ENCODE data around the gene MYEF2.

MYEF2 gene

GRCh38 chr15:48149858-48150257 lies 28.2 kb downstream of the MYEF2 start:
- TF ChIP-seq, protein P1, sequence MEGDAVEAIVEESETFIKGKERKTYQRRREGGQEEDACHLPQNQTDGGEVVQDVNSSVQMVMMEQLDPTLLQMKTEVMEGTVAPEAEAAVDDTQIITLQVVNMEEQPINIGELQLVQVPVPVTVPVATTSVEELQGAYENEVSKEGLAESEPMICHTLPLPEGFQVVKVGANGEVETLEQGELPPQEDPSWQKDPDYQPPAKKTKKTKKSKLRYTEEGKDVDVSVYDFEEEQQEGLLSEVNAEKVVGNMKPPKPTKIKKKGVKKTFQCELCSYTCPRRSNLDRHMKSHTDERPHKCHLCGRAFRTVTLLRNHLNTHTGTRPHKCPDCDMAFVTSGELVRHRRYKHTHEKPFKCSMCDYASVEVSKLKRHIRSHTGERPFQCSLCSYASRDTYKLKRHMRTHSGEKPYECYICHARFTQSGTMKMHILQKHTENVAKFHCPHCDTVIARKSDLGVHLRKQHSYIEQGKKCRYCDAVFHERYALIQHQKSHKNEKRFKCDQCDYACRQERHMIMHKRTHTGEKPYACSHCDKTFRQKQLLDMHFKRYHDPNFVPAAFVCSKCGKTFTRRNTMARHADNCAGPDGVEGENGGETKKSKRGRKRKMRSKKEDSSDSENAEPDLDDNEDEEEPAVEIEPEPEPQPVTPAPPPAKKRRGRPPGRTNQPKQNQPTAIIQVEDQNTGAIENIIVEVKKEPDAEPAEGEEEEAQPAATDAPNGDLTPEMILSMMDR (IDR thresholded peaks at IDR 0.05; ENCODE audit: insufficient read depth, missing control alignments): no peak
- FAIRE-seq (no peak), DNase-seq (ENCODE audit: insufficient read length, low spot score) (no peak)

- TF ChIP-seq, protein P1 (IDR thresholded peaks at IDR 0.05; ENCODE audit: insufficient read depth, missing control alignments): no peak
- DNase-seq (ENCODE audit: insufficient read length, low spot score): no peak
- FAIRE-seq: peak; percentile 44
Measured at GRCh38 chr15:48147358-48147757, 30.7 kb downstream of the MYEF2 start.

GRCh38 chr15:48145923-48146322 lies 32.2 kb downstream of the MYEF2 start:
- TF ChIP-seq, protein P1 (IDR thresholded peaks at IDR 0.05; ENCODE audit: insufficient read depth, missing control alignments): no peak
- DNase-seq (ENCODE audit: insufficient read length, low spot score) (no peak), FAIRE-seq (no peak)

- DNase-seq (ENCODE audit: insufficient read length, low spot score): no peak
- no peak for FAIRE-seq
- TF ChIP-seq, protein P1 (IDR thresholded peaks at IDR 0.05; ENCODE audit: insufficient read depth, missing control alignments): no peak
Measured at GRCh38 chr15:48144889-48145288, 33.2 kb downstream of the MYEF2 start.

- no peak for DNase-seq (ENCODE audit: insufficient read length, low spot score)
- FAIRE-seq: no peak
- TF ChIP-seq, protein P1 (IDR thresholded peaks at IDR 0.05; ENCODE audit: insufficient read depth, missing control alignments): no peak
Measured at GRCh38 chr15:48143856-48144255, 34.2 kb downstream of the MYEF2 start.

DNA sequence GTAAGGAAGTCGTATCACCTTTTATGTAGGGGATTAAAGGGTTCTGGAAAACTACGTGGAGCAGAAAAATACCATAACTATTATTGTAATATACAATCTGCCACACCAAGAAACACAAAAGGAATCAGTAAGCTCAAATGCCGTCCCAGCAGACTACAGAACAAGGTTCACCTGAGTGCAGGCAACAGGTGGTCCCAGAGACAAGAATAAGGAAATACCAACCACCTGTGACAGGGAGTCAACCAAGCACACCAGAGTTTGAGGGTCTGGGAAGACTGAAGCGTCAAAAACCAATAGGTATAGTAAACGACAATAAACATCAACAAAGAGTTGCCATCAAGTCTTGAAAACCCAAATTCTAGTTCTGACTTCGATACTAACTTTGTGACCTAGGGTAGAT lies 45.2 kb downstream of the MYEF2 start:
- FAIRE-seq (no peak), DNase-seq (ENCODE audit: insufficient read length, low spot score) (no peak)
- TF ChIP-seq, protein P1 (IDR thresholded peaks at IDR 0.05; ENCODE audit: insufficient read depth, missing control alignments): no peak

DNA sequence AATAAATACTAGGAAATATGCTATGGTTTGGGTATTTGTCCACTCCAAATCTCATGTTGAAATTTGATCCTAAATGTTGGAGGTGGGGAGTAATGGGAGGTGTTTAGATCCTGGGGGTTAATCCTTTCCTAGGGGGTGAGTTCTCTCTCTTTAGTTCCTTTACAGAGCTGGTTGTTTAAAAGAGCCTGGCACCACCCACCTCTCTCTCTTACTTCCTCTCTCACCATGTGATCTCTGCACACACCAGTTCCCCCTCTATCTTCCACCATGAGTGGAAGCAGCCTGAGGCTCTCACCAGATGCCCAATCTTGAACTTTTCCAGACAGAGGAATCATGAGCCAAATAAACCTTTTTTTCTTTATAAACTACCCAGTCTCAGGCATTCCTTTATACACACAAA lies 46.8 kb downstream of the MYEF2 start:
- FAIRE-seq (no peak), DNase-seq (ENCODE audit: insufficient read length, low spot score) (no peak)
- TF ChIP-seq, protein P1 (IDR thresholded peaks at IDR 0.05; ENCODE audit: insufficient read depth, missing control alignments): no peak
